Measurements from ENCODE around the gene SNRNP200. TPM values are rescaled to one million over a fixed set of nuclear protein-coding genes. Genes with fewer than 3 reads are reported as not detected.

SNRNP200 gene
- total and polyA plus RNA-seq, 4 experiments from 2014 or later: 53.6 to 227 (median 155) TPM

DNA sequence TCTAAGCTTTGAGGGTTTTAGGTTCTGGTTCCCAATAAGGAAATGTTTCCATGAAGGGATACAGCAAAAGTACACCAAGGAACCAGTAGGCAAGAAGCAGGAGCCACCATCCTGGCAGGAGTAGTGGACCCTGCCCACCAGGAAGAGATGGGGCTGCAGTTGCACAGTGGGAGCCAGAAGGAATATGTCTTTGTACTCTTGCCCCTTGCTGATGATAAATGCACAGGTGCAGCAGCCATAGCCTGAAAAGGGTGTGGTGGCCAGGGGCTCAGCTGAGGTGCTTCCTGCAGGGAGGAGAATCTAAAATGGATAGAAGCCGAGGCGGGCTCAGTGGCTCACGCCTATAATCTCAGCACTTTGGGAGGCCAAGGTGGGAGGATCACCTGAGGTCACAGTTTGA is 67.1 kb downstream of the SNRNP200 start:
- Histone ChIP-seq H3K27me3 (ENCODE audit: insufficient read depth, low read length) (no peaks in the 10 kb centered on the region), H3K27ac (ENCODE audit: low read depth, low read length) (no peak overlapping the region), H3K4me3 (ENCODE audit: low read length in 2 of 2) (no peak overlapping the region), H3K36me3 (ENCODE audit: insufficient read depth, low read length) (no peaks in the 10 kb centered on the region), H3K4me1 (ENCODE audit: insufficient read depth, low read length) (peaks cover 25% of the 10 kb centered on the region), H3K9me3 (ENCODE audit: control insufficient read depth in 1 of 2, low read length in 2 of 2) (no peaks in the 10 kb centered on the region)
- no peaks in the 10 kb centered on the region for H3K27me3 Mint-ChIP-seq
- DNase-seq: no peak
- intact Hi-C loops (cut with micrococcal nuclease): no loop called here
- ChIA-PET CTCF (ENCODE audit: partially characterized antibody) (interaction anchor here (2.2 kb wide), 1 partner anchor 64 kb away, joined by 8 read pairs; no protein-coding TSS in a partner anchor), POLR2A (ENCODE audit: partially characterized antibody) (interaction anchor here (4.6 kb wide), 1 partner anchor 30 kb away, joined by 37 read pairs; the partner anchor contains the start of gene STARD7)
- peaks cover 20 to 39% (median 26%) of the 10 kb centered on the region in 4 donors for H3K4me1 Mint-ChIP-seq
- no peaks in the 10 kb centered on the region for H3K9me3 Mint-ChIP-seq
- peak overlapping the region in 2 of 7 donors; percentile 5 to 16 for H3K27ac Mint-ChIP-seq
- H3K4me3 Mint-ChIP-seq: no peak overlapping the region
- H3K36me3 Mint-ChIP-seq: no peaks in the 10 kb centered on the region

DNA sequence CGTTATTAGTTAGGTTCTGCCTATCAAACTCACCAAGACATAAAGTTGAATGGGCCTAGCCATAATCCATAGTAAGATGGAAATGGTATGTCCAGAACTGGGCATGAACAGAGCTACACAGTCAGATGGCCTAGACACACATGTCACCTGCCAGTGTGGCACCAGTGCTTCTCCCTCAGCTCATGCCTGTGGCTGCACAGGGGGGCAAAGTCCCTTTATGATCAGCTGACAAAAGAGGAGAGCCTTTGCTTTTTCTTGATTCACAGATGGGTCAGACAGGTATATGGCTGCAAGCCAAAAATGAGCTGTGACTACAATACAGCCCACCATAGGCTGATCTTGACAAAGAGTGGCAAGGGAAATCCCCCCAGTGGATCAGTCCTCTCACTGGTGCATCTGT is 68.5 kb downstream of the SNRNP200 start:
- H3K36me3 ChIP-seq (ENCODE audit: insufficient read depth, low read length): no peaks in the 10 kb centered on the region
- Mint-ChIP-seq H3K4me1 (peaks cover 10 to 28% (median 15%) of the 10 kb centered on the region in 4 donors), H3K9me3 (no peaks in the 10 kb centered on the region), H3K36me3 (no peaks in the 10 kb centered on the region), H3K27me3 (no peaks in the 10 kb centered on the region), H3K4me3 (no peak overlapping the region), H3K27ac (no peak overlapping the region)
- H3K4me3 ChIP-seq (ENCODE audit: low read length in 2 of 2): no peak overlapping the region
- ChIA-PET POLR2A (ENCODE audit: partially characterized antibody) (interaction anchor here (1.0 kb wide), 1 partner anchor 621 kb away, joined by 3 read pairs; no protein-coding TSS in a partner anchor), CTCF (ENCODE audit: partially characterized antibody) (interaction anchor here (1.5 to 2.2 kb wide), 2 partner anchors 24 to 63 kb away, joined by 3 to 8 read pairs; no protein-coding TSS in a partner anchor)
- no peak overlapping the region for H3K27ac ChIP-seq (ENCODE audit: low read depth, low read length)
- intact Hi-C loops (cut with micrococcal nuclease): no loop called here
- H3K9me3 ChIP-seq (ENCODE audit: control insufficient read depth in 1 of 2, low read length in 2 of 2): no peaks in the 10 kb centered on the region
- H3K27me3 ChIP-seq (ENCODE audit: insufficient read depth, low read length): no peaks in the 10 kb centered on the region
- peaks cover 12% of the 10 kb centered on the region for H3K4me1 ChIP-seq (ENCODE audit: insufficient read depth, low read length)
- DNase-seq: no peak

DNA sequence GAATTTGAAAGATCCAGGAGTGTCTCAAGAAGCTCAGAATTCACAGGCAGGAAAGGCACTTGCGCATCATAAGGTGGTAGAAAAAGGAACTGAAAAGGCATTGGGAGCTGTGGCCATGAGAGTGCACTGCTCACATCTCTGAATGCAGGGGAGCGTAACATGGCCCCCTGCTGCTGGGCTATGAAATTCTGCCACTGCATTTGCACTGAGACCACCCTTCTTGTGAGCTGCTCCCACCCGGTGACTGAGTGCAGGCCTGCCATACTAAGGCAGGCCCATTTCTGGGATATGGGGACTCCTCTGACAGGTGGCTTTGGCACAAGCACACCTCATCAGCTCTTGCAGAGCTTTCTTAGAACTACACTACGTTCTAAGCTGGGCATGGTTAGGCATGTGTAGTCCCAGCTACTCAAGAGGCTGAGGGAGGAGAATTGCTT is 71.4 kb downstream of the SNRNP200 start:
- Mint-ChIP-seq H3K36me3 (peaks cover 0 to 3% of the 10 kb centered on the region in 2 donors), H3K4me3 (no peak overlapping the region), H3K9me3 (no peaks in the 10 kb centered on the region), H3K4me1 (peaks cover 0 to 5% (median 0%) of the 10 kb centered on the region in 4 donors), H3K27ac (no peak overlapping the region), H3K27me3 (no peaks in the 10 kb centered on the region)
- no peaks in the 10 kb centered on the region for H3K9me3 ChIP-seq (ENCODE audit: control insufficient read depth in 1 of 2, low read length in 2 of 2)
- H3K4me3 ChIP-seq (ENCODE audit: low read length in 2 of 2): no peak overlapping the region
- no peaks in the 10 kb centered on the region for H3K4me1 ChIP-seq (ENCODE audit: insufficient read depth, low read length)
- H3K36me3 ChIP-seq (ENCODE audit: insufficient read depth, low read length): no peaks in the 10 kb centered on the region
- ChIA-PET POLR2A (ENCODE audit: partially characterized antibody) (no interaction called here), CTCF (ENCODE audit: partially characterized antibody) (interaction anchor here (1.2 kb wide), 1 partner anchor 8 kb away, joined by 5 read pairs; no protein-coding TSS in a partner anchor)
- H3K27me3 ChIP-seq (ENCODE audit: insufficient read depth, low read length): no peaks in the 10 kb centered on the region
- intact Hi-C loops (cut with micrococcal nuclease): no loop called here
- H3K27ac ChIP-seq (ENCODE audit: low read depth, low read length): no peak overlapping the region
- no peak for DNase-seq

DNA sequence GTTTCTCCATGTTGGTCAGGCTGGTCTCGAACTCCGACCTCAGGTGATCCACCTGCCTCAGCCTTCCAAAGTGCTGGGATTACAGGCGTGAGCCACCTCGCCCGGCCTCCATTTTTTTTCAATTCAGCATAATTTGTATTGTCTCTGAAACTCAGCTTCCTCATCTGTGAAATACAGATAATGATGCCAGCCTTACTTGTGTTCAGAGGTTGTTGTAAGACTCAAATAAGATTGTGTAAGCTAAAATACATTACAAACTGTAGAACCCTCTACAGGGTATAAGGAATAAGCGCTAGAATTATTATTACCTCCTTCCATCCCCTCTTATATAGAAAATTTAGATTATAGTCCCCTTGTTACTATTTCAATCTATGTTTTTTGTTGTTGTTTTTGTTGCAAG is 71.9 kb downstream of the SNRNP200 start:
- no peaks in the 10 kb centered on the region for H3K27me3 Mint-ChIP-seq
- H3K4me3 Mint-ChIP-seq: no peak overlapping the region
- no peak overlapping the region for H3K27ac Mint-ChIP-seq
- Histone ChIP-seq H3K4me1 (ENCODE audit: insufficient read depth, low read length) (no peaks in the 10 kb centered on the region), H3K27me3 (ENCODE audit: insufficient read depth, low read length) (no peaks in the 10 kb centered on the region), H3K4me3 (ENCODE audit: low read length in 2 of 2) (no peak overlapping the region), H3K36me3 (ENCODE audit: insufficient read depth, low read length) (no peaks in the 10 kb centered on the region), H3K9me3 (ENCODE audit: control insufficient read depth in 1 of 2, low read length in 2 of 2) (no peaks in the 10 kb centered on the region), H3K27ac (ENCODE audit: low read depth, low read length) (no peak overlapping the region)
- ChIA-PET CTCF (ENCODE audit: partially characterized antibody) (interaction anchor here (0.7 to 1.2 kb wide), 2 partner anchors 8 to 275 kb away, joined by 3 to 5 read pairs; no protein-coding TSS in a partner anchor), POLR2A (ENCODE audit: partially characterized antibody) (interaction anchor here (0.7 kb wide), 1 partner anchor 198 kb away, joined by 4 read pairs; no protein-coding TSS in a partner anchor)
- peaks cover 0 to 3% of the 10 kb centered on the region in 2 donors for H3K36me3 Mint-ChIP-seq
- intact Hi-C loops (cut with micrococcal nuclease): no loop called here
- no peak for DNase-seq
- H3K4me1 Mint-ChIP-seq: peaks cover 0 to 5% (median 0%) of the 10 kb centered on the region in 4 donors
- H3K9me3 Mint-ChIP-seq: no peaks in the 10 kb centered on the region

DNA sequence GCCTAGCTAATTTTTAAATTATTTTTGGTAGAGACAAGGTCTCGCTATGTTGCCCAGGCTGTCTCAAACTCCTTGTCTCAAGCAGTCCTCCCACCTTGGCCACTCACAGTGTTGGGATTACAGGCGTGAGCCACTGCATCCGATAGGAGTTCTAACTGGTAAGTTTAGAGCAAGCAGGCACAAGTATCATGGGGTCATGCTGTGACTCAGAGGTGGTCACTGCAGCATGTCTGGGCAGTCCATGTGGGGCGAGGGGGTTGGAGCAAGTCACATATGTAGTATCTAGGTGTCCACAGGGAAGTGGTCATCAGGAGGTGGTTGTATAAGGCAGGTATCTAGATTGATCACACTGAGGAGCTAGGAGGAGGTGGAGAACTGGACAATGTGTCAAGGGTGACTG is 74.0 kb downstream of the SNRNP200 start:
- ChIA-PET CTCF (ENCODE audit: partially characterized antibody) (interaction anchor here (0.9 to 1.4 kb wide), 2 partner anchors 15 to 56 kb away, joined by 4 to 7 read pairs; no protein-coding TSS in a partner anchor), POLR2A (ENCODE audit: partially characterized antibody) (interaction anchor here (0.6 to 2.0 kb wide), 2 partner anchors 23 to 49 kb away, joined by 3 to 7 read pairs; partner anchors contain the start of gene STARD7)
- no peaks in the 10 kb centered on the region for H3K4me1 Mint-ChIP-seq
- no peaks in the 10 kb centered on the region for H3K9me3 ChIP-seq (ENCODE audit: control insufficient read depth in 1 of 2, low read length in 2 of 2)
- intact Hi-C loops (cut with micrococcal nuclease): no loop called here
- no peaks in the 10 kb centered on the region for H3K4me1 ChIP-seq (ENCODE audit: insufficient read depth, low read length)
- H3K27me3 ChIP-seq (ENCODE audit: insufficient read depth, low read length): no peaks in the 10 kb centered on the region
- no peak overlapping the region for H3K4me3 ChIP-seq (ENCODE audit: low read length in 2 of 2)
- no peak overlapping the region for H3K27ac ChIP-seq (ENCODE audit: low read depth, low read length)
- no peak for DNase-seq
- peak overlapping the region in 1 of 7 donors; percentile 70 for H3K27ac Mint-ChIP-seq
- no peak overlapping the region for H3K4me3 Mint-ChIP-seq
- H3K9me3 Mint-ChIP-seq: no peaks in the 10 kb centered on the region
- no peaks in the 10 kb centered on the region for H3K27me3 Mint-ChIP-seq
- H3K36me3 Mint-ChIP-seq: peaks cover 0 to 3% of the 10 kb centered on the region in 2 donors
- H3K36me3 ChIP-seq (ENCODE audit: insufficient read depth, low read length): no peaks in the 10 kb centered on the region

DNA sequence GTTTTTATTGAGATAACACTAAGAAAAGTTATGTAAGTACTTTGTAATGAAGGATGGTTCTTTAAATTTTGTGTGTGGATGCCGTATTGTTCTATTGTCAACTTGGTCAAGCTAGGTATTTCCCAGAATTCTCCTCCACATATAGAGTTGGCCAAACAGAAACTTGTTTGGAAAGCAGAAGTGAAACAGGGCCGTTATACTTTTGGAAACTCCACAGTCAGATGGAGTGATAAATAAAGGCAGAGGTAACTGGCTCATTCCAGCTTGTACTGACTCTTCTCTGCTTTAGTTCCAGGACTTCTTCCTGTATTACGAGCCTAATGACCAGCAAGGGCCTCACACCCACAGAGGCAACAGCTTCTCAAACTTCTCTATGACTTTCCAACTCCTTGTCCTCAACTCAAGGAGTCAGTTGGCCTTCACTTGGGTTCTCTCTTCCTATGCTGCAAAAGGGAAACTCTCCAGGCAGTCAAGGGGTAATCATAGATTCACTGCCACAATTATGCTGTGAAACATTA is 80.3 kb downstream of the SNRNP200 start:
- no peak overlapping the region for H3K4me3 ChIP-seq (ENCODE audit: low read length in 2 of 2)
- intact Hi-C loops (cut with micrococcal nuclease): no loop called here
- Mint-ChIP-seq H3K9me3 (no peaks in the 10 kb centered on the region), H3K4me1 (peaks cover 0 to 4% (median 3%) of the 10 kb centered on the region in 4 donors), H3K4me3 (no peak overlapping the region), H3K27me3 (no peaks in the 10 kb centered on the region), H3K36me3 (peaks cover 2 to 3% of the 10 kb centered on the region in 2 donors), H3K27ac (peak overlapping the region in 2 of 7 donors; percentile 10 to 66)
- no peak overlapping the region for H3K27ac ChIP-seq (ENCODE audit: low read depth, low read length)
- H3K9me3 ChIP-seq (ENCODE audit: control insufficient read depth in 1 of 2, low read length in 2 of 2): no peaks in the 10 kb centered on the region
- no peak for DNase-seq
- ChIA-PET CTCF (ENCODE audit: partially characterized antibody) (no interaction called here), POLR2A (ENCODE audit: partially characterized antibody) (no interaction called here)
- no peaks in the 10 kb centered on the region for H3K27me3 ChIP-seq (ENCODE audit: insufficient read depth, low read length)
- H3K4me1 ChIP-seq (ENCODE audit: insufficient read depth, low read length): no peaks in the 10 kb centered on the region
- no peaks in the 10 kb centered on the region for H3K36me3 ChIP-seq (ENCODE audit: insufficient read depth, low read length)

Measured in CD4-positive, alpha-beta memory T cell (primary cell).